ENCODE results near the gene SPG7.

The SPG7 gene

GRCh38 chr16:89484923-89485679 is 23.1 kb upstream of the SPG7 start:
- no peak for FAIRE-seq

DNA sequence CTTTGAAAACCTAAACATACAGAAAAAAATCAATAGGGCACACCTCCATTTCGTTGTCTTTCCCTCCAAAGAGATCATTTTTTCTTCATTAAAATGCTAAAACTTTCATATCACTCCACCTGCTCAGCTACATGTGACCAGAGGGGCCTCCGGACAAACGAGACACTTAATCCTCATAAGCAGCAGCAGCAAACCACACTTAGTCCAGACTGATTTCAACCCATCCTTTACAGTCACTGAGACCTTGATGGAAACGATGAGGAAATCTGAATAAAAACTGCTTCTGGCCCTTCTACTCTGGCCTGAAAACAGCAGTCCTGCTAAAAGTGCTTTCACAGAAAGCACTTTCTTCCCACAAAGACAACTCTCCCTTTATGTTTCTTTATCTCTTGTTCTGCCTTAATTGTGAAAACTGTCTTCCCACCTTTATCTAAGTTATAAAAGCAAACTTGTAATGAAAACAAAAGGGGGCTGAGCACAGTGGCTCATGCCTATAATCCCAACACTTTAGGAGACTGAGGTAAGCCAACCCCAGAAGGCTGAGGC is 22.4 kb upstream of the SPG7 start:
- FAIRE-seq = no peak
- no peak for DNase-seq (ENCODE audit: low spot score)

More at GRCh38 chr16:89484923-89485679, 23.1 kb upstream of the SPG7 start:
- no peak for DNase-seq (ENCODE audit: low spot score)

DNA sequence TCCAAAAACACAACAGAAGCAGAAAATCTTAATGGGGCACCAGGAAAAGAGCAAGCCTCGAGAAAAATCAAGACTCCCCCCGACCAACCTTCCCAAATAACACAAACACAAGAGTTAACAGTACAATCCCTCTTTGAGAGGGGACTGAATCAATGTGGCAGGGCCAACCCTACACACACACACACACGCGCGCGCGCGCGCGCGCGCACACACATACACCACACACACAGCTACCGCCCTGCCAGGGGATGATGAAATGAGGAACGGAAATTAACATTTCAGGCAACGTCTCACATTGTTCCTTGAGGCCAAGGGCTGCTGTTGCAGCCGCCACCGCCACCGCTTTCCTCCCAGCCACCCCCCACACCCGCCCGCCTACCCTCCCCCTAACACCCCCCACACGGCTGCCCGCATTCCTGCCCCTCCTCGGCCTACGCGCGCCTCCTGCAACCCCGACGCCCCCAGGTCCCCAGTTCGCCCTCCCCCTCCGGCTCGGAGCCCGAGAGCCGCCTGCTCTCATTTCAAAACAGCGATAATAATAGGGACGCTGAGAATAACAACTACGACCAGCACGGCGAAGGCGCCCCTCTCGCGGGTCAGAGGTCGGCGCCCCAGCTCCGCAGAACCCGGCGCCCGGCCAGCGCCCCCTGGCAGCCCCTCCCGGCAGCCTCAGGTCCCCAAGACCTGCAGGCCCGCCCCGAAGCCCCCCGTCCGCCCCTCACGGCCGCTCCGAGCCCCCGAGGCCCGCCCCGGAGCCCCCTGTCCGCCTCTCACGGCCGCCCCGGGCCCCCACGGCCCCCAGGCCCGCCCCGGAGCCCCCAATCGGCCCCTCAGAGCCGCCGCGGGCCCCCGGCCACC is 18.9 kb upstream of the SPG7 start:
- DNase-seq (ENCODE audit: low spot score) (peak; percentile 84), FAIRE-seq (no peak)

- FAIRE-seq (no peak), DNase-seq (ENCODE audit: low spot score) (no peak)
These were observed 18.2 kb upstream of the SPG7 start for GRCh38 chr16:89489898-89490438.

DNA sequence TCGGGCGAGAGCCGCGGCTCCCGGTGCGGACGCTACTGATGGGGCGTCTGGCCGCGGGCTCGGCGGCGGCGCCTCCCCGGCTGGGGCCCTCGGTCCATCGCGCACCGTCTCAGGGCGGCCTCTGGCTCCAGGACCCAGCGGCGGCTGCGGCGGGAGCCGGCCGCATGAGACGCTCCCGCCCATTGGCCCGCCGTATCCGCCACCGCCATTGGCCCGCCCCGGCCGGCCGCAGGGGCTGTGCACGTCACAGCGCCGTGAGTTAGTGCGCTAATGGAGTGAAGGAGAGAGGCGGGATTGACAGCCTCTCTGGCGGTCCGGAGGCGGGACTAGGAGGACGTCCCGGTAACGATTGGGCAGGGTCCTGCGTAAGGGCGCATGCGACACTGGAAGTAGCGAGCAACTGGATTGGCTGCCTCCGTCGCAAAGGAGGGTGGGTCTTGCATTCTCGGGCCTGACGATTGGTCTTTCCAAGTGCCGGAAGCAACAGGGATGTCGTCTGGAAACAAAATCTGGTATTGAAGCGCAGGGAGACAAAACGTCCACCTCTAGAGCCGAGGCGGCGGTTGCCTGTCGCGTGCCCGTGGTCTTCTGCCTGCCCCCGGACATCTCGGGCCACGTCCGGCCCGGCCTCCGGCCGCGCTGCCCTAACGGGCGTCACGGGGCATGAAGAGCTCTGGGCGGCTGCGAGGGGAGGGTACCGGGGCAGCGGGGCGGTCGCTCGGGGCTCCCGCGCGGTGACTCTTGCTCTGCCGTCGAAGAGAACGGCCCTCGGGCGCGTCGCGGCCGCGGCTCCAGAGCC is 17.6 kb upstream of the SPG7 start, which contains the start of gene ANKRD11:
Gene ANKRD11 (minus strand): TSS at position 123 of the 799 bp plus-strand sequence. CDS start 173,542 bp downstream, outside the sequence.
- FAIRE-seq = peak; percentile 87
- DNase-seq (ENCODE audit: low spot score) = peak; percentile 99

GRCh38 chr16:89491238-89491869 is 16.8 kb upstream of the SPG7 start:
- DNase-seq (ENCODE audit: low spot score) (no peak), FAIRE-seq (no peak)

- DNase-seq (ENCODE audit: low spot score) = no peak
These were observed 16.1 kb upstream of the SPG7 start for GRCh38 chr16:89491974-89492687.

GRCh38 chr16:89493776-89494175 is 14.4 kb upstream of the SPG7 start:
- DNase-seq (ENCODE audit: low spot score) = no peak
- no peak for FAIRE-seq

More at GRCh38 chr16:89491974-89492687, 16.1 kb upstream of the SPG7 start:
- no peak for FAIRE-seq

DNA sequence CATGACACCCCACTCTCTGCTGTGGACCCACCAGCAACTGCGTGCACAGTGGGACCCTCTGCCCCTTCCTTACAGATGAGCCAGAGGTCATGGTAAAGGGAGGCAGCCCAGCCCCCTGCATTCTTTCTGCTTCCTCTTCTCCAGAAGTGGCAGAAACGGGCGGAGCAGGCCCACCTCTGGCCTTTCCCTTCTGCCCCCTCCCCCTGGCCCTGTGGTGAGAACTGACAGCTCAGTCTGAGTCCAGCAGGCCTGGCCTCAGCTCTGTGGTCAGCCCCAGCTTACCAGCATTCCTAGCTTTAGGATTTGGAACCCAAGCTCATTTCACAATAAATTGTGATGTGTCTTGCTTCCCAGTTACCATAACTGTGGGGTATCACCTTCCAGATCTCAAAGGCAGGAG is 13.1 kb upstream of the SPG7 start:
- FAIRE-seq (no peak), DNase-seq (ENCODE audit: low spot score) (peak; percentile 36)

DNA sequence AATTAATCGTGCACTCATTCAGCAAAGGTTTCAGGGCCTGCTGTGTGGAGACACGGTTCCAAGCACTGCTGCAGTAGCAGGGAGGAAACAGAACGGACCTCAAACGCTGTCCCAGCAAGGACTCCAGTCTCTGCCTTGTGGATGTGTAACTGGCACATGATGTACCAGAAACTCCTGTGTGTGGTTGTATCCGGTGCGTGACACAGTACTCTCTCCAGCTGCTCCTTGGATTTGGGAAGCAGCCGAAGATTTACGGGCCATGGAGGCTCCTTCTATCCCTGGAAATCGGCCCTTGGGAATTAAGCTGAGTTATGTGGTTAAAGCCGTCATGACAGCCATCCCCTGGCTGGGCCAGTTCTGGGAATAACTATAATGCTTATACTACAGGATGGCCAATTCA is 9.4 kb upstream of the SPG7 start:
- no peak for DNase-seq (ENCODE audit: low spot score)
- FAIRE-seq = no peak

DNA sequence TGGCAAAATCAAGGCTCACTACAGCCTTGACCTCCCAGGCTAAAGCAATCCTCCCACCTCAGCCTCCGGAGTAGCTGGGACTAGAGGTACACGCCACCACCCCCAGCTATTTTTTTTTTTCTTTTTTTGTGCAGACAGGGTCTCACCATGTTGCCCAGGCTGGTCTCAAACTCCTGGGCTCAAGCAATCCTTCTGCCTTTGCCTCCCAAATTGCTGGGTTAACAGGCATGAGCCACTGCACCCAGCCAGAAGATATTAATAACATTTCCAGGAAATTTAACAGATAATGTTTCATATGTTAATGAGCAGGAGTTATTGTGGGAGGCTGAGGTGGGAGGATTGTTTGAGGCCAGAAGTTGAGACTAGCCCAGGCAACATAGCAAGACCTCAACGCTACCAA is 8.4 kb upstream of the SPG7 start:
- FAIRE-seq (no peak), DNase-seq (ENCODE audit: low spot score) (no peak)

- FAIRE-seq (no peak), DNase-seq (ENCODE audit: low spot score) (peak; percentile 50)
These were observed 5.9 kb upstream of the SPG7 start for GRCh38 chr16:89502081-89502843.

- FAIRE-seq (no peak), DNase-seq (ENCODE audit: low spot score) (no peak)
These were observed 4.1 kb upstream of the SPG7 start for GRCh38 chr16:89504091-89504490.

DNA sequence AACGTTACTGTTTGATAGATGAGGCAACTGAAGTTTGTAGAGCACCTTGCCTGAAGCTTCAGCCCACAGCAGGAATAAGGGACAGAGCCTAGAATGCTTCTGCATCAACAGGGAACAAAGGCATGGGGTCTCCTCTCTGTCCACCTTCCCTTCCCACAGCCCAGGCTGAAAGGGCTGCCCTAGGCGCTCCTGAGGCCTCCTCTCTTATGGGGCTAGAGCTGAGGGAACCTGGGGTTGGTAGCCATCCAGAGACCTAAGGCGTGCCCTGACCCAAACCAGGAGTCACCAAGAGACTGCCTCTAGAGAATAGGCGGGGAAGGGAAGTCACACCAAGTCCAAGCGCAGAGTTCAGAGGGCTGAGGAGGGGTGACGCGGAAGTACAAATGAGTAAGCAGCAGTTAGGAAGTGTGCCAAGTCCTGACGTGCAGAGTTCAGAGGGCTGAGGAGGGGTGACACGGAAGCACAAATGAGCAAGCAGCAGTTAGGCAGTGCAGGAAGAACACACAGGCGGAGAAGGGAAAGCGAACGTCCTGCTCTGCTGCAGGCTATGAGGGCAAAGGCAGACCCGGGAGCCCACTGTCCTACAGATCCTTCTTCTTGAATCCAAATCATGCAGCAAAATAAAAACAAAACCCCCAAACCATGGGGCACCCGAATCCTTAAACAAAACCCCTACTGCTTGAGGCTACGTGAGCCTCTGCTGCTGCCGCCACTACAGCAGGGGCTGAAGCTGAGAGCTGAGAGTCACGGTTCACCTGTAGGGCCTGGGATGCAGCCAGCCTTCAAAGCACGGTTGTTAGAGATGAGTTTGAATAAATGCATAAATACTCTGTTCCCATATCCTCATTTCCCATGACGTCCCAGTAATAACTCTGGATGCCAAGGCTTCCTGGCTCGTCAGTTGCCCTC is 2.7 kb upstream of the SPG7 start:
- DNase-seq (ENCODE audit: low spot score) (peak; percentile 95), FAIRE-seq (peak; percentile 51)

GRCh38 chr16:89506113-89506504 is 2.1 kb upstream of the SPG7 start:
- DNase-seq (ENCODE audit: low spot score) (no peak), FAIRE-seq (no peak)

GRCh38 chr16:89506791-89507191 is 1.4 kb upstream of the SPG7 start:
- no peak for DNase-seq (ENCODE audit: low spot score)
- no peak for FAIRE-seq

GRCh38 chr16:89507214-89507833 is 879 bp upstream of the SPG7 start:
- DNase-seq (ENCODE audit: low spot score) (no peak), FAIRE-seq (no peak)

DNA sequence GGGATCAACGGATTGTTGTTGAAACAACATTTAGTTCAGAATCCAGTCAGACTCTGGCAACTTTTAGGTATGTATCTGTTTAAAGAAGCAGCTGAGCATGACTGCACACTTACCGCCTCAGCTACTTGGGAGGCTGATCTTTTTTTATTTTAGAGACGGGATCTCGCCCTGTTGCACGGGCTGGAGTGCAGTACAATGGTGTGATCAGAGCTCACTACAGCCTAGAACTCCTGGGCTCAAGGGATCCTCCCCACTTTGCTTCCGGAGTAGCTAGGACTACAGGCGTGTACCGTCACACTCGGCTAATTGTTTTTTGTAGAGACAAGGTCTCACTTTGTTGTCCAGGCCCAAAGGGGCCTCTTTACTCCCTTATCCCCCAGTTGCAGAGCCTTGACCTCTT is 2.3 kb downstream of the SPG7 start:
- no peak for FAIRE-seq
- DNase-seq (ENCODE audit: low spot score) = no peak

Data from RCC 7860 (cell line).